HepG2 (cell line): ENCODE data around the gene ADIPOR1.

Experiments used
- BHLHE40 ChIP-seq: IDR thresholded peaks from 2 replicates; pipeline ENCODE4 v1.6.1; 2011; ENCODE audit warnings: low read length, improper control_type of control experiment
- CTCF ChIP-seq: sonication (generic); formaldehyde crosslinking; IDR thresholded peaks from 2 replicates; pipeline ENCODE4 v1.5.0; 2020; ENCODE audit warnings: mild to moderate bottlenecking, missing genetic modification reagents, moderate library complexity
- ELK4 ChIP-seq: sonication (generic); formaldehyde crosslinking; IDR thresholded peaks from 2 replicates; pipeline ENCODE4 v1.9.0; 2021; ENCODE audit warnings: missing genetic modification reagents, borderline replicate concordance
- MBNL3 ChIP-seq: fragments of 250-450 bp; sonication (Bioruptor Pico); conservative IDR thresholded peaks from 2 replicates; pipeline ENCODE4 v1.8.0; 2022; ENCODE audit warnings: mild to moderate bottlenecking, inconsistent platforms
- ZNF616 ChIP-seq: sonication (generic); formaldehyde crosslinking; IDR thresholded peaks from 2 replicates; pipeline ENCODE4 v1.5.0; 2020; ENCODE audit warnings: low read depth, mild to moderate bottlenecking, missing genetic modification reagents
- TF ChIP-seq, protein P1 (sequence below): sonication (generic); formaldehyde crosslinking; IDR thresholded peaks from 2 replicates; pipeline ENCODE4 v1.4.0; 2020; ENCODE audit warnings: missing genetic modification reagents, borderline replicate concordance
- TF ChIP-seq, protein P2 (sequence below): IDR thresholded peaks from 2 replicates; pipeline ENCODE4 v1.6.1; 2016; ENCODE audit warnings: low read depth, missing genetic modification reagents, missing compliant biosample characterization

GRCh38 chr1:202987255-202987654, 29.1 kb upstream of the ADIPOR1 start:
- TF ChIP-seq, protein P1, sequence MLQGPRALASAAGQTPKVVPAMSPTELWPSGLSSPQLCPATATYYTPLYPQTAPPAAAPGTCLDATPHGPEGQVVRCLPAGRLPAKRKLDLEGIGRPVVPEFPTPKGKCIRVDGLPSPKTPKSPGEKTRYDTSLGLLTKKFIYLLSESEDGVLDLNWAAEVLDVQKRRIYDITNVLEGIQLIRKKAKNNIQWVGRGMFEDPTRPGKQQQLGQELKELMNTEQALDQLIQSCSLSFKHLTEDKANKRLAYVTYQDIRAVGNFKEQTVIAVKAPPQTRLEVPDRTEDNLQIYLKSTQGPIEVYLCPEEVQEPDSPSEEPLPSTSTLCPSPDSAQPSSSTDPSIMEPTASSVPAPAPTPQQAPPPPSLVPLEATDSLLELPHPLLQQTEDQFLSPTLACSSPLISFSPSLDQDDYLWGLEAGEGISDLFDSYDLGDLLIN (CRISPR knock-in tag) = no peak
- TF ChIP-seq ZNF616 = no peak
- no peak for TF ChIP-seq CTCF
- TF ChIP-seq BHLHE40 = no peak
- no peak for TF ChIP-seq MBNL3 (CRISPR knock-in tag)
- TF ChIP-seq, protein P2, sequence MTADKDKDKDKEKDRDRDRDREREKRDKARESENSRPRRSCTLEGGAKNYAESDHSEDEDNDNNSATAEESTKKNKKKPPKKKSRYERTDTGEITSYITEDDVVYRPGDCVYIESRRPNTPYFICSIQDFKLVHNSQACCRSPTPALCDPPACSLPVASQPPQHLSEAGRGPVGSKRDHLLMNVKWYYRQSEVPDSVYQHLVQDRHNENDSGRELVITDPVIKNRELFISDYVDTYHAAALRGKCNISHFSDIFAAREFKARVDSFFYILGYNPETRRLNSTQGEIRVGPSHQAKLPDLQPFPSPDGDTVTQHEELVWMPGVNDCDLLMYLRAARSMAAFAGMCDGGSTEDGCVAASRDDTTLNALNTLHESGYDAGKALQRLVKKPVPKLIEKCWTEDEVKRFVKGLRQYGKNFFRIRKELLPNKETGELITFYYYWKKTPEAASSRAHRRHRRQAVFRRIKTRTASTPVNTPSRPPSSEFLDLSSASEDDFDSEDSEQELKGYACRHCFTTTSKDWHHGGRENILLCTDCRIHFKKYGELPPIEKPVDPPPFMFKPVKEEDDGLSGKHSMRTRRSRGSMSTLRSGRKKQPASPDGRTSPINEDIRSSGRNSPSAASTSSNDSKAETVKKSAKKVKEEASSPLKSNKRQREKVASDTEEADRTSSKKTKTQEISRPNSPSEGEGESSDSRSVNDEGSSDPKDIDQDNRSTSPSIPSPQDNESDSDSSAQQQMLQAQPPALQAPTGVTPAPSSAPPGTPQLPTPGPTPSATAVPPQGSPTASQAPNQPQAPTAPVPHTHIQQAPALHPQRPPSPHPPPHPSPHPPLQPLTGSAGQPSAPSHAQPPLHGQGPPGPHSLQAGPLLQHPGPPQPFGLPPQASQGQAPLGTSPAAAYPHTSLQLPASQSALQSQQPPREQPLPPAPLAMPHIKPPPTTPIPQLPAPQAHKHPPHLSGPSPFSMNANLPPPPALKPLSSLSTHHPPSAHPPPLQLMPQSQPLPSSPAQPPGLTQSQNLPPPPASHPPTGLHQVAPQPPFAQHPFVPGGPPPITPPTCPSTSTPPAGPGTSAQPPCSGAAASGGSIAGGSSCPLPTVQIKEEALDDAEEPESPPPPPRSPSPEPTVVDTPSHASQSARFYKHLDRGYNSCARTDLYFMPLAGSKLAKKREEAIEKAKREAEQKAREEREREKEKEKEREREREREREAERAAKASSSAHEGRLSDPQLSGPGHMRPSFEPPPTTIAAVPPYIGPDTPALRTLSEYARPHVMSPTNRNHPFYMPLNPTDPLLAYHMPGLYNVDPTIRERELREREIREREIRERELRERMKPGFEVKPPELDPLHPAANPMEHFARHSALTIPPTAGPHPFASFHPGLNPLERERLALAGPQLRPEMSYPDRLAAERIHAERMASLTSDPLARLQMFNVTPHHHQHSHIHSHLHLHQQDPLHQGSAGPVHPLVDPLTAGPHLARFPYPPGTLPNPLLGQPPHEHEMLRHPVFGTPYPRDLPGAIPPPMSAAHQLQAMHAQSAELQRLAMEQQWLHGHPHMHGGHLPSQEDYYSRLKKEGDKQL = no peak
- no peak for TF ChIP-seq ELK4 (CRISPR knock-in tag)
